HG03103 (cell line): ENCODE results near the gene REEP5.
A peak's percentile ranks its signal among the peaks of the same experiment; 100 is the strongest.
"Not testable (repeated sequence)": the region's sequence is repeated elsewhere in the genome, so short reads cannot be mapped to it uniquely, and the experiment has no call there.

ENCODE experiments used
- ATAC-seq: cut with Tn5 transposase; IDR thresholded peaks from one replicate; pipeline ENCODE4 v1.9.1; 2021; ENCODE audit warnings: low read depth; ENCODE audit not compliant: unreplicated experiment

The REEP5 gene

GRCh38 chr5:112933651-112934365, 11.8 kb upstream of the REEP5 start:
- no peak for ATAC-seq

DNA sequence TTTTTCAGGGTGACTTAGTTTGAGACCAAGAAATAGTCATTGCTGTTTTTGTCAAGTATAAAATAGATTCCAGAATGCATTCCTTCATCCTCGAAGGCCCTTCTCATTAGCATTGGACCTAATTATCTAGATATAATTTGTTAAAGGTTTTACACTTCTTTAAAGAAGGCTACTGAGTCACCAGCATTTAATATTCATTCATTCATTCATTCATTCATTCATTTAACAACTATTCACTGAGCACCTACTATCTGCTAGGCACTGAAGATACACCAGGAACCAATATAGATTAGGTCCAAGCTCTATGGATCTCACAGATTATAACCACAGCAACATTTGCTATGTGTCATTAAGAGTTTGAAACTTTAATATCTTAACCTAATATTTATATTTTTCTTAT, 11.1 kb upstream of the REEP5 start:
- ATAC-seq = no peak

DNA sequence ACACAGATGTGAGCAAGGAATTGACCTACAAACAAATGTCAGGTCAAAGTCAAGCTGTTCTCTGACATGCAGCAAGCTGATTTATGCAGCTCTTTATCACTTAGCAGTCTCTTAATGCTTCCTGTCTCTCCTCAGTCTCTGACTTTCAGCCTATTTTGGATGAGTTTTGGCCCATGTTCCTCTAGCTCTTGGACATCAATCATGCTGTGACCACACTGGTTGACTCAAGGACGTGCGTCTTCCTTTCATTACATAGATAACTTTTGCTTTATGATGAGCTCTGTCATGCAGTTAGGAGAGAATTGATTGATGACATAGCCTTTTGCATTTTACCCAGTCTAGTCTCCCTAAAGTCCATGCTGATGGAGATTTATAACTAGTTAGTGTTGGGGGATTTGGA, 9.4 kb upstream of the REEP5 start:
- no peak for ATAC-seq

DNA sequence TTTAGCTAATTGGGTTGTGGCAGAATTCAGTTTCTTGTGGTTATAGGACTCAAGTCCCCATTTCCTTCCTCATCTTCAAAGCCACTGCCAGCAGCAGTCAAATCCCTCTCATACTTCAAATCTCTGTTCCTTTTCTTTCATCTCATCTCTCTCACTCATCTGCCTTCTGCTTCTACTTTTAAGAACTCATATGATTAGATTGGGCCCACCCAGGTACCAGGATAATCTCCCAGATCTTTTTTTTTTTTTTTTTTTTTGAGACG, 8.0 kb upstream of the REEP5 start:
- peak; percentile 51 for ATAC-seq

DNA sequence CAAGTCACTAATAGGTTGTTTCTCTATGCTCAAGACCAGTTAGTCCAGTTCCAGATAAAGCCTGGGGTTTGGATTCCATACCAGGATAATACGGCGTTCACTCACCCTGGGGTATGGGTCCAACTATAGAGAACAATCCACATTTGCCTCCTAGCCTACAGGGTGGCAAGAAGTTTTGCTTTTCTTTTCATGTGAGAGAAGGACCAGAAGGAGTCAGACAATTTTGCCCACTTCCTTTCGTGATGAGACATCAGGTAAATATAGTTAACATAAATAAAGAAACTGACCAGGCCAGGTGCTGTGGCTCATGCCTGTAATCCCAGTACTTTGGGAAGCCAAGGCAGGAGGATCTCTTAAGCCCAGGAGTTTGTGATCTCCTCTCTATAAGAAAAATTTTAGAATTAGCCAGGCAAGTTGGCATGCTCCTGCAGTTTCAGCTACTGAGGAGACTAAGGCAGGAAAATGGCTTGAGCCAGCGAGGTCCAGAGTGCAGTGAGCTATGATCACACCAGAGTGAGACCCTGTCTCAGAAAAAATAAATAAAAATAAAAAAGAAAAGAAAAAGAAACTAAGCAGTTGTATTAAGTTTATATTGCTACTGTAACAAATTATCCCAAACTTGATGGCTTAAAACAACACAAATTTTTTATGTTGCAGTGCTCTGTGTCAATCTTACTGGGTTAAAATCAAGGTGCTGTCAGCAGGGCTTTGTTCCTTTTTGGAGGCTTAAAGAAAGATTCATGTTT, 7.5 kb upstream of the REEP5 start:
- peak; percentile 42 for ATAC-seq

- no peak for ATAC-seq
These were observed 2.0 kb upstream of the REEP5 start for GRCh38 chr5:112923988-112924387.

DNA sequence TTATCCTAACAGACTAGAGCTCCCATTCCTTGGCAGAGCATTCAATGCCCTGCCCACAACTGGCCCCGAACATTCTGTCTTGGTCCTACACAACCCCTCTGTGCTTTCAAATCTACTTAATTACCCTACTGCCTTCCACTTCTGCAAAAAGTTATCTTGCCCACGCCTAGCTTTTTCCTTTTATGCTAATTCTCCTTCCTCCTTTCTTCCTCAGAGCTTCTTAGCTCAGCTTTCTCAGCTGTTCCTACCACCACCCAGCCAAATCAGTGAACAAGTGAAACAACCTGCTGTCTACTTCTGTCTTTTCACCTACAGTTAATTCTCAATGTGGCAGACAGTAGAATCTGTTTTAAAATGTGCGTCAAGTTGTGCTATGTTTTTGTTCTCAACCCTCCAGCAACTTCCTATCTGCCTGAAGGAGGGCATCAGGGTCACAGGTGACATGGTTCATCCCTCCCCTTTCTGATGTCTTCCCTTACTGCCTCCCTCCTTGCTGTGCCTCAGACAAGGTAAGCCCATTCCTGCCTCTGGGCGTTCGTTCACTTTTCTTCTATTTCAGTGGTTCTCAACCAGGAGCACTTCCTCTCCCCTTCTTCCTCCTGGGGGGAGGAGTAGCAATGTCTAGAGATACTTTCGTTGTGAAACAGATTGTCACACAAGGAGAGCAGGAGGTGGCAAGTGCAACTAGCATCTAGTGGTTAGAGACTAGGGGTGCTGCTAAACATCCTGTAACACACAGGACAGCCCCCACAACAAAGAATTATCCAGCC, 1.3 kb upstream of the REEP5 start:
- peak; percentile 36 for ATAC-seq

DNA sequence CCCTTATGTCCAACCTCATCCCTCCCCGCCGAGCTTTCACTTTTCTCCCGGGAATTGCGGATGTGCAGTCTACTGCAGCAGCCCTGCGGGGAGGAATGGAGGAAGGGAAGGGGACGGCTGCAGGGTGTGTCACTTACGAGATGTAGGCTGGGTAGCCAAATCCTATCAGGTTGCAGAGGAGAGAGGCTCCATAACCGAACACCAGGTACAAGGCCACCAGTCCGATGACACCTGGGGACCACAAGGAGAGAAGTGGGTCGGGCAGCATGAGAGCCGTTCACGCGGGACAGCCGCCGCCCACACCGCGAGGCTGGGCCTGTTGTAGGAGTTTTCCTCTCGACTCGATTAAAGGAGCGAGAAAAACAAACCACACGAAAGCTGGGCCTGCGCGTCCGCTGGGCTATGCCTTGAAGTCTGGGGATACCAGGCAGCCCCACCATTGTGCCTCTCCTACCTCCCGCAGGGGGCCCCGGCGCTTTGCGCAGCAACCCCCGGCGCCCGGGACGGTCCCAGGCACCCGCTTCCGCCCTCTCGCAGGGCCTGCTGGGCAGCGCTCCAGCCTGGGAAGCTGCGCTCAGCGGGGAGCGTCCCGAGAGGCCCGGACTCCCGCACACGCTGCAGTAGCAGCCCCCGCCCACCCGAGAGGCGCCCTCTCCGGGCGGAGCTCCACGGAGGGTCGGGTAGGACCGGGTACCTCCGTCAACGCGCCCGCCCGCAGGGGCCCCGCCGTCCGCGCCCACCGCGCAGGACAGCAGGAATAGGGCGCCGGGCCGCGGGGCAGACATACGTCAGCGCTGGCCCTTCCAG, 798 bp downstream of the REEP5 start:
- peak; percentile 25 for ATAC-seq

DNA sequence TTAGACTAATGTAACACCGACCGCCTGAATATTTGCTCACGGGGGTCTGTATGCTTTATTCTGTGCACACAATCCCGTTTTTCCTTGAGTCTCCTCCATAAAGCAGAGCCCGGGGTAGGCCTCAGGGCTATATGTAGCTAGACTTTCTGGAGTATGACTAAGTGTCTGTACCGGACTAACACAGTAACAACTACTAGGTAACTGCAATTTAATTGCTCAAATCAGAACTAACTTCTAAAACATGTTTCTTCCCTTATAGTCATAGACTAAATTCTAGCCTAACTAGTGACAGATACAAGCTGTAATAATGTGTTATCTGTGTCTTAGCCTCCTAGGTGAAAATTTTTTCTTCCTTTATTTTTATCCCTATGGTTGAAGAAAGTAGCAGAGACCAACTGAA, 2.1 kb downstream of the REEP5 start:
- ATAC-seq = no peak

DNA sequence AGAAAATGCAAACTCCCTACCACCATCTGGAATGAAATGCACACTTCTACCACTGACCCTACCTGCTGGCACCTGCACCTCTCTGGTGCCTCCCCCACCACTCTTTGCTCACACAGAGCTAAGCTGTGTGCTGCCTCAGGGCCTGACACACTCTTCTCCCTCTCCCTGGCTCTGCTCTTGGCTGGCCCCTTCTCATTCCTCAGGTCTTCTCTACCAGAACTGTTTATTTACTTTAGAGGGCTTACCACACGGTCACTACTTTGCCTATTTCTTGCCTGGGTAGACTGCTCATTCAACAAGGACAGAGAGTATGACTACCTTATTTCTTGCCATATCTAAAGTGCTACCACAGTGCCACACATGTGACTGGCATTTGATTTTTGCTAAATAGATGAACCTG, 3.3 kb downstream of the REEP5 start:
- no peak for ATAC-seq

DNA sequence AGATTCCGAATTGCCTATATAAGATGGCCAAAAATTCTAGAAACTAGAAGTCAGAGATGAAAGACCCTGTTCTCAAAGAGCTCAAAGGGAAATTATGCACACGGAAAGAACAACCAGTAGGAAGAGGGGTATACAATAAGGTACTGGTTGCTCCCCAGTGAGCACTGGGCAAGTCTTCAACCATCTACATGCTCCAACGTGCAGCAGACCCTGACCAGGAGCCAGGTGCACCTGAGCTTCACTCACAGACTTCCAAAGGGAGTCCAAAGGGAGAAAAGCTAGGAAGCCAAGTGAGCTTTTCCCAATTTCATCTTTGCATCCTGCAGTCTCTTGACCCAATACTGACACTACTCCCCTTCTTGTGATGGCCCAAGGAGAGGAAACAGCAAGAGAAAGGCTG, 3.9 kb downstream of the REEP5 start:
- no peak for ATAC-seq

DNA sequence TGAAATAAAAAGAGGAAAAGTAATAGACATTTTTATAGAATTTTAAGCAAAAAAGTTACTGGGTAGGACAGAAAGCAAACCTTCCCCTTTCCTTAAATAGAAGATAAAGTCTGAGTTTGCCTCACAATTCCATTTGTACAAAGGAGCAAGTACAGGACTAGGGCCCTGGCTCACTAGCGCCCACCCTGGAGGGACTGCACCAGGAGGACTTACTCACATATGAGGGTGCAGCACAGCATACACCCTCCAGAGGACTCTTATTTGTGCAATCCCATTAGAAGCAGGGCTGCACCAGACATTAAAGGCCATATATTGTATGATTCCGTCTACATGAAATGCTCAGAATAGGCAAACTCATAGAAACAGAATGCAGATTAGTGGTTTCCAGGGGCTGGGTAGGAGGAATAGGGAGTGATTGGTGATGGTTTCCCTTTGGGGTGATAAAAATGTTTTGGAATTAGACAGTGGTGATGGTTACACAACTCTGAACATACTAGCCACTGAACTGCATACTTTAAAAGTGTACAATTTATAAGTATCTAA, 4.5 kb downstream of the REEP5 start:
- ATAC-seq = no peak

- ATAC-seq = no peak
These were observed 6.2 kb downstream of the REEP5 start for GRCh38 chr5:112915831-112916230.

- ATAC-seq = no peak
These were observed 7.4 kb downstream of the REEP5 start for GRCh38 chr5:112914584-112914983.

GRCh38 chr5:112910529-112910928, 11.5 kb downstream of the REEP5 start:
- no peak for ATAC-seq

DNA sequence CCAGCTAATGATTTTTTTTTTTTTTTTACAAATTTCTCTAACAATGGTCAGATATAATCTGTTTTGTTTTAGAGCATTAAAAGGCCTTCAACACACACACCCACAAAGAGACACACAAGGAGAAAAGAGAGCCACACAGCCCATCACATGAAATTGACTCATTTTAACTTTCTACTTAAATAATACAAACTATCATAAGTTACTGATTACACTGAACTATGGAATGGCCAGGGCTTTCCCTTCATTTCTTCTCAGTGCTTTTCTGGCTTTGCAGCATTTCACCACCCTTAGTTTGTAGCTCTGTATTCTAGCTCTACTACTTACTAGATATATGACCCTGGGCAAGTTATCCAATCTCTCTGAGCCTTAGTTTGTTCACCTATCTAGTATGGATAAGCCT, 13.2 kb downstream of the REEP5 start:
- no peak for ATAC-seq

GRCh38 chr5:112907166-112907631, 14.8 kb downstream of the REEP5 start:
- ATAC-seq = no peak

- ATAC-seq = no peak
These were observed 15.4 kb downstream of the REEP5 start for GRCh38 chr5:112906637-112907036.

DNA sequence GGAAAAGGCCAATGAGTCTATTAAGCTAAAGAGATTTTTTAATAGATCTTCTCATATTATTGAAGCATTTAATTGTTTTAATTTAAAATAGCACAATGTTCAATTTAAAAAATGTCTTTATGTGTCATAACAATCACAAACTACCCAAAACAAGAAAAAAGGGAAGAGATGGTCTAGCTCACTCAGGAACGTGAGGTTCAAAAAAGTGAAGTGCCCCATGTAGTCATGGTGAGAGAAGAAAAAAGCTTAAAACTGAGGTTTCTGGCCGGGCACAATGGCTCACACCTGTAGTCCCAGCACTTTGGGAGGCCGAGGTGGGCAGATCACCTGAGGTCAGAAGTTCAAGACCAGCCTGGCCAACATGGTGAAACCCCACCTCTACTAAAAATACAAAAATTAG, 17.0 kb downstream of the REEP5 start:
- not testable (repeated sequence) for ATAC-seq

GRCh38 chr5:112902561-112902960, 19.5 kb downstream of the REEP5 start:
- no peak for ATAC-seq

DNA sequence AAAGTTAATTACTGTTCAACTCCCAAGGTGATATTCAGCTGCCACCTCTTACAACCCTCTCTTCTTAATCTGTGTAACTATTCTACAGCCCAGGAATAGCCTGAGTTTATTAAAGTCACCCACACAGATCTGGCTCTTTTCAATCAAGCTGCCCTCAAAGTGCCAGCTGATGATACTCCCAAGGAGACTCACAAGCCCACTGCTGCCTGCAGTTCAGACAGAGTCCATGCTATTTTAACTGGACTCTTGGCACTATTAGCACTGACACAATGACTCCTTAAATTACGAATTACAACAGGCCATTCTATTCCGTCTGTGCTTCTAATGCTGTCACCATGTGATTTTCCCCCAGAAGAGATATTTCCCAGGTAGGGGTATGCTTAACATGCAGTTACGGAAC, 26.3 kb downstream of the REEP5 start:
- no peak for ATAC-seq
